Activated CD8-positive, alpha-beta memory T cell treated with anti-CD3 and anti-CD28 coated beads for 48 hours (primary cell): ENCODE results near the gene NEU1.
A peak's percentile ranks its signal among the peaks of the same experiment; 100 is the strongest.

ENCODE experiments used
- DNase-seq, 3 experiments: peaks; one replicate each; pipeline ENCODE4 v3.0.0-alpha.2; 2020; ENCODE audit warnings: low read depth in 2 of 3, low spot score in 2 of 3

NEU1 gene

DNA sequence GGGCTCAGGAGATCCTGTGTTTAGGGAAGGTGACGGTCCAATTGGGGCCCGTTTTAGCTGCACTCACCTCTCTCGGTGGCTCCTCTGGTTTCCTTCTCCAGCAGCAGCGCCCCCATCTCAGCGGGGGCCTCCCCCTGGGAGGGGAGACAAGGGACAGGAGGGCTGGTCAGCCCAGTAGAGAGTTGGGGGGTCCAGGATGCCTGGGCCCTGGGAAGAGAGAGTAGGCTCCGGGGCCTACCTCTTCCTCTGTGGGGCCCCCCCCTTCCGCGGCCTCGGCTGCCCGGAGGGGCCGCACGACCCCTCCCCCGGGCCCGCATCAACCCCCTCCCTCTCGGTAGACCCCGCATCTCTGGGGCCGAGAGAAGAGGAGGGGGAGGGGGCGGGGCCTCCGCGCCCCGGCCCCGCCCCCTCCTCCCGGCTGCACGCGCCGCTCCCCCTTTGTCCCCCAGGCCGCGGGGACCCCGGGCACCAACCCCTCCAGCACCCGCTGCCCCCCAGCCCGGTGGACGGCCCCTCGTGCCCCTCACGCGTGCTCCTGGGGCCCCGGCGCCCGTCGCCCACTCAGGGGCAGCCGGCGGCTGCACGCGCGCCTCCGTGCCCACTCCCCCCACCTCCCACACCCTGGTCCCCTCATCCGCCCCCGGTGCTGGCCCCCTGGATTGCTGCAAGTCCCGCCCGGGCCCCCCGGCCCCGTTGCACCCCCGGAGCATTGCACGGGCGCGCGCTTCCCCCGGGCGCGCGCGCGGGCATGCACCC is 34.4 kb upstream of the NEU1 start:
- no peak for DNase-seq

GRCh38 chr6:31896493-31896855 is 33.9 kb upstream of the NEU1 start:
- DNase-seq, result no peak

DNA sequence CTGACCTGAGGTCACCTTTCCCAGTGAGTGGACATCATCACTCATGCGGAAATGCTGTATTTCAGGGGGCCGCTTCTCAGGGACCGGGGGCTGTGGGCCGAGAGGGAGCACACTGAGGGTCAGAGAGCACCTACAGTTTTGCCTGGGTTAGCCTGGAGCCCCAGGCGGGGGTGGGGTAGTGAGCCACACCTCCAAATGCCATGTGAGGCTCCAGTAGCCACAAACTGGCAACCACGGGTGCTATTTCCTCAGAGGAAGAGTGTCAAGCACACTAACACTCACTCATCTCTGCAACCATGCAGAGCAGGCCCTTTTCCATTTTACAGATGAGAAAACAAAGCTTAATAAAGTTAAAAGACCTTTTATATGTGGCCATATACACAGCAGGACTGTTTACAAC is 30.2 kb upstream of the NEU1 start:
- DNase-seq, result no peak

DNA sequence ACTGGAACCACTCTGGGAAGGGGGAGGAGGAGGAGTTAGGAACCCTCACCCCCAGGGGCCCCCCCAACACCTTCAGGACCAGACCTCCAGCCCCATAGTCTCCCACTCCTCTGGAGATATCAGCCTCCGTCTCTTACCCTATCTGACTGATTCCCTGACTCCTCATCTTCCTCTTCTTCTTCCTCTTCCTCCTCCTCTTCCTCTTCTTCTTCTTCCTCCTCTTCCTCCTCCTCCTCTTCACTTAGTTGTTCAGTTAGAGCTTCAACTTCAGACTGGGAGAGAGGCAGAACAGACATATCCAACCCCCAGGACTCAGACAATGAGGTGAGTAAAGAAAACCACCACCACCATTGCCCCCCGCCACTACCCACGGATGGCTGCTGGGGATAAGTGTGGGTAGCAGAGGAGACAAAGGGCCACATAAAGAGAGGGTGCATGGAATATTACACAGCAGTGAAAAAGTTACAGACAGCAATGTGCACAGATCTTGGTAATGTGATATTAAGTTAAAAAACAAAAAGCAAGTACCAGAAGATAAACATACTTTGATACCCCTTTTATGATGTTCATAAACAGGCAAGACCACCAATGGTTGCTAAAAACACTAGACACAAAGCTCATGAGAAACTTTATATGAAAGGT is 26.8 kb upstream of the NEU1 start:
- DNase-seq, result no peak

DNA sequence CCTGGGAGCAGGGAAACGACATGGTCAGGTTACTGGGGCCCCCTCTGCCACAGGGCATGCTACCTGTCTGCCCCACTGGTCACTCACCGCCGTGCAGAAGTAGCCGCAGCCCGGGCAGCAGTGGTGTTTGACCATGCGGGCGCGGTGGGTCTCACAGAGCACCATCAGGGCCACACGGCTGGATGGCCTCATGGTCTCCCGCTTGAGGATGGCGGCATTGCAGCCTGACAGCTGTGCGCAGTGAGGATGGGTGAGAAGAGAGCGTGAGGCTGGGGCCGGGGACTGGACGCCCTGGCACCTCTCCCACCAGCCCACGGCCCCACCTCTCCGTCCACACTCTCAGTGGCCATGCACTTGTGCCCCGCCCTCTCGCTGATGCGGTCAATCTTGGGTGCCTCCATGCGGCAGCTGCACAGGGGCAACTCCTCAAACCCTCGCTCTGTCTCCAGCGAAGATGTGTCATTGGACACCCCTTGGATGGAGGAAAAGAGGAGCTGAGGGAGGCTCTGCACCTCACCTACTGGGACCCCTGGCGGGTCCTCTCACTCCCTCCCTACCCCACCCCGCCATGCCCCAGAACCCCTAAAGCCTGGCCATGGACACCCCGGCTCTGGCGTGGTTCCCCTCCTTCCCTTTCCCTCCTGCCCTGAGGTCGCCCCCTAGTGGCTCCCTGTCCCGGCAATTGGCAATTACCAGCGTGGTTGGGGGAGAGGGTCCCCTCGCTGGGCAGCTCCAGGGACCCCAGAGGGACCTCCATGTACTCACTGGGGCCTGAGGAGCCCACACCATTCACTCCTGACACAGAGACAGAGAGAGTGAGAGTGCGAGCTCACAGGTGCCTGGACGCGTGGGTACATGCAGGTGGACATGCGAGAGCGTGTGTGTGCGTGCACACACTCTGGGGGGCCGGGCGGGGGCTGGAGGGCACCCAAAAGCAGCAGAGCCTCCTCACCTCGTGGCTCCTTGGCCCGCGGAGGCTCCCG is 25.9 kb upstream of the NEU1 start:
- peak in 1 of 3 experiments; percentile 48 for DNase-seq

DNA sequence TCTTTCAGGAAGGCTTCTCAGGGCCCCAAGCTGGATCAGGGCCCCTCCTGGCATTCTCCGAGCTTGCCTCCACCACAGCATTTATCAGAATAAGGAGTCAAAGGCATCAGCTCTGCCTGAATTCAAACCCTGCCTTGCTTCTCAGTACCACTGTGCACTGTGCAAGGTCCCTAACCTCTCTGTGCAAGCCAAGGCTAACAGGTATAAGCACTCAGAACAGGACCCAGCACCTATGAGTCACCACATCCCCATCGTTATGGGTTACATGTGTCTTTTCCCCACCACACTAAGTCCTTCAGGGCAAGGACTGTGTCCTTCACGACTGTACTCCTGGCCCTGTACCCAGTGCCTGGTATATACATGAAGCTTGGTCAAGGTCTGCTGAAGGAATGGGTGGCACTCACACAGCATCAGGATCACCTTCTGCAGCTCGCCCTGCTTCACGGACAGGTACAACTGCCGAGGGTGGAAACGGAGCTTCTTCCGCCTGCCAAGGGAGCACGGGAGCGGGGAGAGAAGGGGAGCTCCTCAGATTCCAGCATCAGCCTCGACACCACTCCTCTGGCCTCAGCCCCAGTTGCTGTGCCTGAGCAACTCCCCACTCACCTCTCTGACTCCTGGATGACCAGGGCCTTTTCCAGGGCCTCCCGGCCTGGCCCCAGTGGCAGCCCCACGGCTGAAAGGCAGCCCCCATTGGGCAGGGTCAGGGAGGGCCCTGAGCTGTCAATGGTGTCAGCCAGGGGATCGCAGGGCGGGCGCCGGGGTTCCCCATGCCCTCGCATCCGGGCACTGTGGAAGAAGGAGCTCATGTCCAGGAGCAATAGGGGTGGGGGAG is 24.8 kb upstream of the NEU1 start:
- no peak for DNase-seq

- no peak for DNase-seq
These were observed 23.9 kb upstream of the NEU1 start for GRCh38 chr6:31886541-31886991.

- DNase-seq, result no peak
These were observed 22.0 kb upstream of the NEU1 start for GRCh38 chr6:31884528-31885035.

GRCh38 chr6:31883676-31884075 is 21.1 kb upstream of the NEU1 start:
- DNase-seq, result no peak

DNA sequence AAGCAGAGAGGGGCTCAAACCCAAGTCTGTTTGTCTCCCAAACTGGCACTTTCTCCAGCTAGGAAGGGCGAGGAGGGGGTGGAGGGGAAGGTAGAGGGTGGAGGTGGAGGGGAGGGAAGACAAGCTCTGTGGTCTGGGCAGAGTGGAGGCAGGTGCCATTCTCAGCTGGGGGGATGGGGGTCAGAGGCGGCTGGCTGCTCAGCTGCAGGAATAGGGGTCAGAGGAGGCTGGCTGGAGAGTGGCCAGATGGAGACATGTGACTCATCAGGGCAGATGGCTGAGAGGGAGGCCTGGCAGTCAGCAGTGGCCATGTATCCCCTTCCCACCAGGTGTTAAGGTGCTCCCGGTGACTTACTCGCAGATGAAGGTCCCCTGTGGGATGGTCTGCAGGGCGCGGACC is 19.7 kb upstream of the NEU1 start:
- DNase-seq, result no peak

DNA sequence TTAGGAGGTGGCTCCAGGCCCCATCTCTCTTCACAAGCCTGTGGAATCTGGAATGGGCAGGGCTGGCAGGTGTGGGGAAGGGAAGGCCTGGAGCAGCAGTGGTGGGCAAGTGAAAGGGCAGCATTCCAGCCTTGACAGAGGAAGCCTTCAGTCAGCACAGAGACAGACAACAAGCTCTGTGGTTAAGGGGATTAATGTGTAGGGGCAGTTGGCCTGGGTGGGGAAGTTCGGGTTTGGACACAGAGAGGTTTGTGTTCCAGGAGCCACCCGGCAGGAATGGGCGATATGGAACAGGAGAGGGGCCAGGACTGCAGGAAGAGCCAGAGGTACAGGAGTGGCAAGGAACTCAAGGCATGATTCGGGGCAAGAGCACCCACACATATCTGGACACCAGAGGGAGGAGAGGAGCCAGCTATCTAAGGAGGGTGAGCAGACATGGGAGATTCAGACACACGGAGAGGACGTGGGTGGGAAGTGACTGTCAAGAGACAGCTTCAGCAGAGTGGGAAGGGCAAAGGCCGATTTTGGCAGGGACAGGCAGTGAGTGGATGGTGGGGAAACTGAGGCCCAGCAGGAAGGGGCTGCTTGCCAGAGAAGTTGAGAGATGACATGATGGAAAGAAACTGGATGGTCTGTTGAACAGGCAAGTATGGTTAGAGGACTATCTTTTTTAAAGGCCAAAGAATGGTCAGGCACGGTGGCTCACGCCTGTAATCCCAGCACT is 18.7 kb upstream of the NEU1 start:
- DNase-seq, result no peak

DNA sequence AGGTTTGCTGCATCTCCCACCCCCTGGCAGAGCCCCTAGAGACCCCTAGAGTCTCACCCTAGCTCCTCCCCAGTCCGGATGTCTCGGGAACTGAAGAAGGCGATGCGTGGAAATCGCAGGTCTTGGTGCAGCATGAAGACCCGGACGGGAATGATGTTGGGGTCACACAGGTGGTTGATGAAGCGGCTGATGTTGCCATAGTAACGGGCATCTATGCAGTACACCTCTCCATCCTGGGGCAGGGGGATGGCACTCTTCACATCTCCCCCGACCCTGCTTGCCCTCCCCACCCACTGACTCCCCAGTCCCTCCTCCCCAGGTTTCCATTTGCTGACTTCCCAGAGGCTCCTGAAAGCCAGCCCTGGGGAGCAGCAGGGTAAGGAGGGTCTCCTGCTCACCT is 18.0 kb upstream of the NEU1 start:
- no peak for DNase-seq

- no peak for DNase-seq
These were observed 17.3 kb upstream of the NEU1 start for GRCh38 chr6:31879901-31880300.

DNA sequence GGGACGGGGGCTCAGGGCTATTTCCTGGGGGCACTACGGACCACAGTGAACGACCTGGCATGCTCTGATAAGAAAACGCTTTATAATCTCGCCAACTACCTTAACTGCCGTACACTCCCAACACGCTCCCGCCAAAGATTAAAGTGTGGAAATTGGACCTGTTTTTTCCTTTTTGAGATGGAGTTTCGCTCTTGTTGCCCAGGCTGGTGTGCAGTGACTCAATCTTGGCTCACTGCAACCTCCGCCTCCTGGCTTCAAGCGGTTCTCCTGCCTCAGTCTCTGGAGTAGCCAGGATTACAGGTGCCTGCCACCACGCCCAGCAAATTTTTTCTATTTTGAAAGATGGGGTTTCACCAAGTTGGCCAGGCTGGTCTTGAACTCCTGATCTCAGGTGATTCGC is 16.5 kb upstream of the NEU1 start:
- no peak for DNase-seq

- DNase-seq, result no peak
These were observed 16.1 kb upstream of the NEU1 start, which contains the start of gene SLC44A4 for GRCh38 chr6:31878726-31879125. TSS of gene SLC44A4 (minus strand) at chr6:31878997. CDS start at chr6:31878980, 17 bp downstream.

DNA sequence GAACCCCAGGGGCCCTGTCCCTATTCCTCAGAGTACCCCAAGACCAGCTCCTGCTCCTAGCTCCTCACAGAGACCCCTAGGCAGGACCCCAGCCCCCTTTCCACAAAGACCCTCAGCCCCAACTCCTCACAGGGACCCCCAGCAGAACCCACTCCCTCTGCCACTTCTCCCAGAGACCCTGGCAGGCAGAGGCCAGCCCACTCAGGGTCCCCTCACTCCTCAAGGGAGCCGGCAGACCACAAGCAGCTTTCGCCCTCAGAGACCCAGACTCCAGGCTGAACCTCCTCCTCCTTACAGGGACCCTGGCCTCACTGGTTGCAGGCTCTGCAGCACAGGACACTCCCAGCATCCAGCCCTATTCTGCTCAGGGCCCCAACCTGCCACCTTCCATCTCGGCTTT is 15.6 kb upstream of the NEU1 start:
- no peak for DNase-seq

- DNase-seq, result no peak
These were observed 15.1 kb upstream of the NEU1 start for GRCh38 chr6:31877651-31878161.

- DNase-seq, result no peak
These were observed 14.6 kb upstream of the NEU1 start for GRCh38 chr6:31877125-31877650.

DNA sequence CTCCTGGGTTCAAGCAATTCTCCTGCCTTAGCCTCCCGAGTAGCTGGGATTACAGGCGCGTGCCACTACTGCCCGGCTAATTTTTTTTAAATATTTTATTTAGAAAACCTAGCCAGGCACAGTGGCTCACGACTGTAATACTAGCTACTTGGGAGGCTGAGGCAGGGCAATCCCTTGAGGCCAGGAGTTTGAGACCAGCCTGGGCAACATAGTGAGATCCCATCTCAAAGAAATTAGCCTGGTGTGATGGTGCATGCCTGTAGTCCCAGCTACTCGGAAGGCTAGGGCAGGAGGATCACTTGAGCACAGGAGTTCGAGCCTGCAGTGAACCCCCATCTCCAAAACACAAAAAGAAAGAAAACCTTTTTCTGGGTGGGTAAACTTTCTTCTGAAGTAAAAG is 13.7 kb upstream of the NEU1 start:
- no peak for DNase-seq
